Thoracic aorta (tissue), 2 donors: ENCODE data around the gene FXYD2. TPM values are rescaled to one million over a fixed set of nuclear protein-coding genes. Genes with fewer than 3 reads are reported as not detected.
"Not testable (repeated sequence)": the region's sequence is repeated elsewhere in the genome, so short reads cannot be mapped to it uniquely, and the experiment has no call there.

Source experiments
- ATAC-seq: fragments of 150-250 bp; one replicate; pipeline ENCODE4 v1.8.0; 2017; ENCODE audit warnings: low read depth; ENCODE audit not compliant: insufficient number of reproducible peaks, low FRiP score
- DNase-seq: peaks from one replicate; pipeline ENCODE4 v3.0.0-alpha.2; 2020; ENCODE audit warnings: low spot score
- H3K27ac ChIP-seq, 2 donors: fragments of 200-600 bp; sonication (generic); 1 replicate in 1 of 2; 2 replicates in 1 of 2; pipeline ENCODE4 v1.5.1; 2016; ENCODE audit warnings: mild to moderate bottlenecking in 2 of 2, moderate library complexity in 2 of 2
- H3K27me3 ChIP-seq: fragments of 200-600 bp; sonication (generic); replicated peaks from 2 replicates; pipeline ENCODE4 v1.6.0; 2016; ENCODE audit warnings: mild to moderate bottlenecking; ENCODE audit not compliant: insufficient read depth
- H3K36me3 ChIP-seq: fragments of 200-600 bp; sonication (generic); one replicate; pipeline ENCODE4 v1.5.1; 2016
- H3K4me1 ChIP-seq, 2 donors: fragments of 200-600 bp; sonication (generic); 1 replicate in 1 of 2; 2 replicates in 1 of 2; pipeline versions ENCODE4 v1.5.1 to v1.6.0; 2016; ENCODE audit warnings: low read depth in 2 of 2, mild to moderate bottlenecking in 1 of 2; ENCODE audit not compliant: control insufficient read depth in 1 of 2
- H3K4me3 ChIP-seq: fragments of 200-600 bp; sonication (generic); 2 replicates; pipeline ENCODE4 v1.5.1; 2016; ENCODE audit warnings: mild to moderate bottlenecking
- H3K9me3 ChIP-seq: fragments of 200-600 bp; sonication (generic); 2 replicates; pipeline ENCODE4 v1.5.1; 2016
- CTCF ChIP-seq: fragments of 200-600 bp; sonication (generic); IDR thresholded peaks from one replicate; pipeline ENCODE4 v1.5.1; 2019; ENCODE audit warnings: antibody characterized with exemption
- total RNA-seq, 2 donors: library from RNA; depleted of rRNA; stranded (reverse); fragments of >200 nt; gene quantifications; one replicate each; pipeline versions ENCODE4 v1.1.0 to v1.2.3, GENCODE V29; 2016

FXYD2 gene
- total RNA-seq, 2 donors from 2014 or later, result not detected

- DNase-seq, result no peak
- Histone ChIP-seq H3K4me1 (no peaks in the 10 kb centered on the region), H3K9me3 (no peaks in the 10 kb centered on the region), H3K27me3 (no peaks in the 10 kb centered on the region), H3K4me3 (no peak overlapping the region), H3K27ac (no peak overlapping the region), H3K36me3 (no peaks in the 10 kb centered on the region)
- TF ChIP-seq CTCF, result no peak
- ATAC-seq, result no peak
These were observed 42.0 kb upstream of the FXYD2 start for GRCh38 chr11:117866526-117866925.

DNA sequence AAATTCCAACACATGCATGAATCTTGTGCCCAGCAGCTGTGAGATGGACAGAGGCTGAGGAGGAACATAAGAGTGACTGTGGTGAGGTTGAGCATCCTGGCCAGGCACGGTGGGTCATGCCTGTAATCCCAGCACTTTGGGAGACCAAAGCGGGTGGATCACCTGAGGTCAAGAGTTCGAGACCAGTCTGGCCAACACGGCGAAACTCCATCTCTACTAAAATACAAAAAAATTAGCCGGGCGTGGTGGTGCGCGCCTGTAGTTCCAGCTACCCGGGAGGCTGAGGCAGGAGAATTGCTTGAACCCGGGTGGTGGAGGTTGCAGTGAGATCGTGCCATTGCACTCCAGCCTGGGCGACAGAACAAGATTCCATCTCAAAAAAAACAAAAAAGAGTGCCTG is 41.0 kb upstream of the FXYD2 start:
- not testable (repeated sequence) for H3K9me3 ChIP-seq, ATAC-seq, H3K4me1 ChIP-seq, DNase-seq, H3K36me3 ChIP-seq, H3K27me3 ChIP-seq, H3K4me3 ChIP-seq, H3K27ac ChIP-seq

DNA sequence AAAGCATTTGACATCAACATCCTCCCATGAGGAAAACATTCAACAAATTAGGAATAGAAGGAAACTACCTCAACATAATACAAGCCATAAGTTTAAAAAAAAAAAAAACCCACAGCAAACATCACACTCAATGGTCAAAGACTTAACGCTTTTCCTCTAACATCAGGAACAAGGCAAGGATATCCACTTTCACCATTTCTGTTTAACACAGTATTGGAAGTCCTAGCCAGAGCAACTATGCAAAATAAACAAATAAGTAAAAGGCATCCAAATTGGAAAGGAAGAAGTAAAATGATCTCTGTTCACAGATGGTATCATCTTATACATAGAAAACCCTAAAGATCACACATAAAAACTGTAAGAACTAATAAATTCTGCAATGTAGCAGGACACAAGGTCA is 38.8 kb upstream of the FXYD2 start:
- H3K4me1 ChIP-seq, result no peaks in the 10 kb centered on the region
- no peak overlapping the region for H3K4me3 ChIP-seq
- no peak for ATAC-seq
- H3K9me3 ChIP-seq, result no peaks in the 10 kb centered on the region
- H3K36me3 ChIP-seq, result no peaks in the 10 kb centered on the region
- no peak for DNase-seq
- no peak overlapping the region for H3K27ac ChIP-seq
- no peak for TF ChIP-seq CTCF
- H3K27me3 ChIP-seq, result no peaks in the 10 kb centered on the region

DNA sequence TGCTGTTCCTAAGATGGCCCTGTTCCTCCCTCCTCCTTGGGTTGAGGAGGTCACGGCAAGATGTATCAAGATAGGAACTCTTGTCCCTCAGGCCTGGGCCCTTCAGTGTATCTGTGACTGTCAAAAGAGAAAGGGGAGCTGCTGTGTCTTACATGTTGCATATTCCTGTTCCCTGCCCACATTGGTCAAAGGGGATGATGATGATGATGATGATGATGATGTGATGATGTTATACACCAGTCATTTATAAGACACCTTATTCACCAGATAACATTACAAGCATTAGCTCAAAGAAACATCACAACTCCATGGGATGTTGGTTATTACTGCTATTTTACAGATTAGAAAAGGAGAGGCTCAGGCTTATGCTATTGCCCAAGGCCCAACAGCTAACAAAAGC is 38.2 kb upstream of the FXYD2 start:
- DNase-seq, result no peak
- H3K4me1 ChIP-seq, result no peaks in the 10 kb centered on the region
- no peaks in the 10 kb centered on the region for H3K36me3 ChIP-seq
- no peaks in the 10 kb centered on the region for H3K27me3 ChIP-seq
- no peaks in the 10 kb centered on the region for H3K9me3 ChIP-seq
- no peak overlapping the region for H3K4me3 ChIP-seq
- ATAC-seq, result no peak
- no peak for TF ChIP-seq CTCF
- H3K27ac ChIP-seq, result no peak overlapping the region

- no peak for DNase-seq
- no peak overlapping the region for H3K4me3 ChIP-seq
- no peak overlapping the region for H3K27ac ChIP-seq
- H3K36me3 ChIP-seq, result no peaks in the 10 kb centered on the region
- H3K27me3 ChIP-seq, result no peaks in the 10 kb centered on the region
- no peak for ATAC-seq
- no peaks in the 10 kb centered on the region for H3K4me1 ChIP-seq
- no peaks in the 10 kb centered on the region for H3K9me3 ChIP-seq
- no peak for TF ChIP-seq CTCF
These were observed 37.6 kb upstream of the FXYD2 start for GRCh38 chr11:117862019-117862725.
